Measurements from ENCODE around the gene TRAIP.

- TF ChIP-seq ZNF580 (tag by site-specific recombination; IDR thresholded peaks at IDR 0.05): no peak
- TF ChIP-seq CTCF (tag by site-specific recombination; IDR thresholded peaks at IDR 0.05): peak; percentile 93
- TF ChIP-seq ZFP69B (tag by site-specific recombination; IDR thresholded peaks at IDR 0.05): no peak
- no peak for TF ChIP-seq ZNF274 (IDR thresholded peaks at IDR 0.05; ENCODE audit: low read length)
- no peak for TF ChIP-seq ZNF274 (tag by site-specific recombination; IDR thresholded peaks at IDR 0.05; ENCODE audit: borderline replicate concordance)
- TF ChIP-seq BCL11B (tag by site-specific recombination; IDR thresholded peaks at IDR 0.05; ENCODE audit: low read depth): no peak
Observed at GRCh38 chr3:49802719-49803464, 53.5 kb downstream of the TRAIP start, which contains the start of gene INKA1.
